Tibial artery (tissue), 4 donors: ENCODE measurements around the gene RIN3.

ENCODE experiments used
- DNase-seq, 2 donors: peaks; one replicate each; pipeline ENCODE4 v3.0.0-alpha.2; 2019
- H3K27ac ChIP-seq, 2 donors: fragments of 200-600 bp; sonication (generic) in 1 of 2; 1 replicate in 1 of 2; 2 replicates in 1 of 2; pipeline ENCODE4 v1.5.1; 2018 to 2019; ENCODE audit warnings: mild to moderate bottlenecking in 1 of 2
- H3K27me3 ChIP-seq, 2 donors: fragments of 200-600 bp; sonication (generic) in 1 of 2; one replicate each; pipeline versions ENCODE4 v1.5.1 to v1.6.0; 2016 to 2019
- H3K36me3 ChIP-seq, 3 donors: fragments of 200-600 bp; sonication (generic) in 2 of 3; one replicate each; pipeline ENCODE4 v1.5.1; 2016 to 2019; ENCODE audit warnings: mild to moderate bottlenecking in 2 of 3
- H3K4me1 ChIP-seq, 4 donors: fragments of 200-600 bp; sonication (generic) in 2 of 4; 1 replicate in 3 of 4; 2 replicates in 1 of 4; pipeline ENCODE4 v1.5.1; 2016 to 2019
- H3K4me3 ChIP-seq, 2 donors: fragments of 200-600 bp; sonication (generic) in 1 of 2; 1 replicate in 1 of 2; 2 replicates in 1 of 2; pipeline ENCODE4 v1.5.1; 2018 to 2019; ENCODE audit warnings: mild to moderate bottlenecking in 2 of 2
- H3K9me3 ChIP-seq, 3 donors: fragments of 200-600 bp; sonication (generic) in 1 of 3; one replicate each; pipeline ENCODE4 v1.5.1; 2016 to 2019
- CTCF ChIP-seq, 2 experiments: fragments of 200-600 bp in 1 of 2; fragments of 450-650 bp in 1 of 2; IDR thresholded peaks; one replicate each; pipeline ENCODE4 v1.5.1; 2017 to 2019; ENCODE audit warnings: antibody characterized with exemption in 2 of 2, mild to moderate bottlenecking in 1 of 2, moderate library complexity in 1 of 2
- intact Hi-C: fragments of 100-400 bp; cut with DNase I; formaldehyde crosslinking; loops from one replicate; pipeline ENCODE4 v1.15.0; 2023; ENCODE audit warnings: low total_unique reads

The RIN3 gene

GRCh38 chr14:92516966-92517506 lies 3.5 kb downstream of the RIN3 start:
- Histone ChIP-seq H3K9me3 (no peaks in the 10 kb centered on the region), H3K4me1 (peaks cover 0 to 26% (median 18%) of the 10 kb centered on the region in 4 donors), H3K4me3 (no peak overlapping the region), H3K27ac (no peak overlapping the region), H3K27me3 (no peaks in the 10 kb centered on the region), H3K36me3 (no peaks in the 10 kb centered on the region)
- no peak for DNase-seq
- intact Hi-C loops = loop anchor here (10.0 kb wide), 1 partner anchor 88 kb away; no protein-coding TSS in a partner anchor
- TF ChIP-seq CTCF (IDR thresholded peaks at IDR 0.05) = no peak

- Histone ChIP-seq H3K4me1 (peaks cover 0 to 24% (median 16%) of the 10 kb centered on the region in 4 donors), H3K36me3 (no peaks in the 10 kb centered on the region), H3K27me3 (no peaks in the 10 kb centered on the region), H3K9me3 (no peaks in the 10 kb centered on the region), H3K4me3 (no peak overlapping the region), H3K27ac (no peak overlapping the region)
- no peak for TF ChIP-seq CTCF (IDR thresholded peaks at IDR 0.05)
- intact Hi-C loops = loop anchor here (10.0 kb wide), 1 partner anchor 87 kb away; no protein-coding TSS in a partner anchor
- DNase-seq = no peak
Measured at GRCh38 chr14:92517761-92518160, 4.2 kb downstream of the RIN3 start.

DNA sequence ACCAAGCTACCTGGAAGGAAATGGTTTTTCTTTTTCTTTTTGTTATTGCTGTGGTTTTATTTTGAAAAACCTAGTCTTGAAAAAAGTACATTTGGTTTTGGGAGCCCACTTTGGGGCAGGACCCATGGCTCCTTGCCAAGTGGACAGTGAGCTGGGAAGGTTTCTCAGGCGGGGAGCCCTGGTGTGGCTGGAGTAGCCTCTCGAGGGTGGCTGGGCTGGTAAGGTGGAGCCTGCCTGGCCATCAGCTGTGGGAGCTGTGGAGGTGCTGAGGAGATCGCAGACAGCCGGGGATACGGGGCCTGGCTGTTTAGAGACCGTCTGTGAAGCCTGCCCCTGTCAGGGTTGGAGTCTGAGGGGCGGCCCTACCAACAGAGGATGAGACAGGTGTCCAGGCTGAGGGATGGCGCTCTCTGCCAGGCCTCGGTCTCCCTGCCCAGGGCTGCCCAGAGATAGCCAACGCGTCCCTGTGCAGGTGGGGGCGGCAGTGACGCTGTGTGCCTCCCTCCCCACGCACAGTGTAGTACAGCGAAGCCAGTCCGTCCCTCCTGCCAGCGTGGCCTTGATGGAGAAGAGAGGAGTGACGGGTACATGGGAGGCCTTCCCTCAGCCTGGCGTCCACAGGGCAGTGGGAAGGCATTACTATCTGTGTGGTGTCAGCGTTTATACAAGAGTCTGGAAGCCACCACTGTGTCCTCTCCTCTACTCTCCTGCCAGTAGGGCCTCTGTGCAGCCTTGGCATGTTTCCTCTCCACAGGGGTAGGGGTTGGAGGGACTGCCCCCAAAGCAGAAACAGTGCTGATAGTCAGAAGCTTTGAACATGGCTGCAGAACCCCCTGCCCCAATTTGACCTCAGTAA lies 5.9 kb downstream of the RIN3 start:
- H3K27me3 ChIP-seq = no peaks in the 10 kb centered on the region
- no peaks in the 10 kb centered on the region for H3K9me3 ChIP-seq
- no peak for TF ChIP-seq CTCF (IDR thresholded peaks at IDR 0.05)
- no peak overlapping the region for H3K4me3 ChIP-seq
- H3K36me3 ChIP-seq = no peaks in the 10 kb centered on the region
- no peak overlapping the region for H3K27ac ChIP-seq
- intact Hi-C loops = loop anchor here (10.0 kb wide), 1 partner anchor 85 kb away; no protein-coding TSS in a partner anchor
- H3K4me1 ChIP-seq = peaks cover 0 to 19% (median 11%) of the 10 kb centered on the region in 4 donors
- peak in 1 of 2 donors; percentile 6 for DNase-seq

DNA sequence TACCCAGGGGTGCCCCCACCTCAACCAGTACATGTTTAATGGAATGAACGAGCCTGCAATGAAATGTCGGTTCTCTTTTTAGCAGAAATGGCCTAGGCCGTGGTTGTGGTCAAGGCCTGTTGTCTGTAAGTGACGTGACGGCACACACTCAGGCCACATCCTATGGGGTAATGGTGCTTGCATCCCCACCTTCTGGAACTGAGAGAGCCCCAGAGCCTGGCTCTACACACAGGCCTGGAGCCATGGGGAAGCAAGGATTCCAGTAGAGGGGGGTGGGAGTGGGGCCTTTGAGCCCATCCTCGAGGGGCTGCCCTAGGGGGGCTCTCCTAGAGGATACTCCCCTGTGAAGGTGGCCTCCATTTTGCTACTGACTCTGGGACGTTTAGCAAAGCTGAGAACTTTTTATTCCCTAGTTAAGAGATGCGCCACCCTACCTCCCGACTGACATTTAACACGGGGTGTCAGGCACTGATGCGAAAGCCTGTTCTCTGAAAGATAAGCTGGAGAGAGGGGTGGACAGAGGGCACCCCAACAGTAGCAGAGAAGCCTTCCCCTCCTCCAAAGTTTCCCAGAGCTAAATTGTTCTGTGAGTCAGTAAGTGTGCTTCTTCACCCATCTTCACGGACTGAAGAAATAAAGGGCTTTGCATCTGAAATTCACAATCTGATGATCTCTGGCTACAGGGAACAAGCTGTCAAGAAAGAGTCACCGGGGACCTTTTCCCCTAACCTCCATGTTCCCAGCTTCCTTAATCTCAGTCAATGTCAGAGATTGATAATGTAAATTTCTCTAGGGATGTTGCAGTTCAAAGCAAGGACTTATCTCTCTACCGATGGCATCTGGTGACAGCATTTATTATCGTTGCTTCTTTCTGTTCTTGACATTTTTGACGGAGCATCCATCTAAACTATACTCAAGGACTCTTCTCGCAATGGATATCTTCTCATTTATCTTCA lies 6.8 kb downstream of the RIN3 start:
- Histone ChIP-seq H3K36me3 (no peaks in the 10 kb centered on the region), H3K4me1 (peaks cover 0 to 19% (median 5%) of the 10 kb centered on the region in 4 donors), H3K9me3 (no peaks in the 10 kb centered on the region), H3K27me3 (no peaks in the 10 kb centered on the region), H3K4me3 (no peak overlapping the region), H3K27ac (no peak overlapping the region)
- no peak for DNase-seq
- intact Hi-C loops = no loop called here
- no peak for TF ChIP-seq CTCF (IDR thresholded peaks at IDR 0.05)

- Histone ChIP-seq H3K4me3 (no peak overlapping the region), H3K27me3 (no peaks in the 10 kb centered on the region), H3K9me3 (no peaks in the 10 kb centered on the region), H3K27ac (no peak overlapping the region), H3K36me3 (no peaks in the 10 kb centered on the region), H3K4me1 (peaks cover 0 to 14% (median 4%) of the 10 kb centered on the region in 4 donors)
- intact Hi-C loops = no loop called here
- no peak for DNase-seq
- no peak for TF ChIP-seq CTCF (IDR thresholded peaks at IDR 0.05)
Measured at GRCh38 chr14:92521058-92521415, 7.5 kb downstream of the RIN3 start.
